HG02623 (cell line): ENCODE data around the gene DENND6B.
"Not testable (repeated sequence)": the region's sequence is repeated elsewhere in the genome, so short reads cannot be mapped to it uniquely, and the experiment has no call there.

Experiments used
- ATAC-seq: cut with Tn5 transposase; IDR thresholded peaks from one replicate; pipeline ENCODE4 v1.9.1; 2021; ENCODE audit warnings: moderate library complexity; ENCODE audit not compliant: unreplicated experiment

Gene DENND6B, protein sequence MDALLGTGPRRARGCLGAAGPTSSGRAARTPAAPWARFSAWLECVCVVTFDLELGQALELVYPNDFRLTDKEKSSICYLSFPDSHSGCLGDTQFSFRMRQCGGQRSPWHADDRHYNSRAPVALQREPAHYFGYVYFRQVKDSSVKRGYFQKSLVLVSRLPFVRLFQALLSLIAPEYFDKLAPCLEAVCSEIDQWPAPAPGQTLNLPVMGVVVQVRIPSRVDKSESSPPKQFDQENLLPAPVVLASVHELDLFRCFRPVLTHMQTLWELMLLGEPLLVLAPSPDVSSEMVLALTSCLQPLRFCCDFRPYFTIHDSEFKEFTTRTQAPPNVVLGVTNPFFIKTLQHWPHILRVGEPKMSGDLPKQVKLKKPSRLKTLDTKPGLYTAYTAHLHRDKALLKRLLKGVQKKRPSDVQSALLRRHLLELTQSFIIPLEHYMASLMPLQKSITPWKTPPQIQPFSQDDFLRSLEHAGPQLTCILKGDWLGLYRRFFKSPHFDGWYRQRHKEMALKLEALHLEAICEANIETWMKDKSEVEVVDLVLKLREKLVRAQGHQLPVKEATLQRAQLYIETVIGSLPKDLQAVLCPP

DNA sequence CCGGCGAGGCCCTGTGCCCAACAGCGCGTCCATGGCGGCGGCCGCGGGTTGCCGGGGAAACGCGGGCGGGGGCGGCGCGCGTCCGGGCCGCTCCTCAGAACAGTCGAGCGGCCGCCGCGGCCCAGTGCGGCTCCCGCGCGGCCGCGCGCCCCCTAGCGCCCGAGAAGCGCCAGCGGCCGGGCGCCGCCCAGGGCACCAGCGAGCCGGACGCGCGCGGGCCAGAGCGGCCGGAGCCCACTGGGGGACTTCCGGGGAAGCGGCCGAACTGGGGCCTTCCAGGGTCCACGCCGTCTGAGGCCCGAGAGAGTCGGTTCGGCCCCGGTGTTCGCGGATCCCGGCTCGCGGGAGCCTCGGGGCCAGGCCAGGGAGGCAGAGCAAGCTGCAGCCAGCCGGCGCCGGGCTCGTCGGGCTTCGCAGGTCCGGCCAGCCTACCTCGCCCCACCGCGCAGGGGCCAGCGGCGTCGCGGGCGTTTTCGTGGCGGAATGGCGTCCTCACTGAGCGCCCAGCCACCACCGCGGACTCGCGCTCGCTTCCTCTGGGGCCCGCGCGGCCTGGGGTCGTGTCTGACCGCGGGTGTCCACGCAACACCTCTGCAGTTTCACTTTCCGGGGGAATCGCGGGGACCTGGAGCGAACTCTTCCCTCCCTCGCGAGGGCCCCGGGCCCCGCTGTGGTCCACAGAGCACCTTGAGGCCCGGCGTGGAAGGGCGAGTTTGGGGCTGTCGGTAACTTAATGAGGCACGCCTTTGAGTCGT lies at the start of gene DENND6B:
Gene DENND6B, minus strand, starts transcription at position 57 of the 755 bp plus-strand sequence. Its CDS starts 24 bp downstream, at position 33.
- ATAC-seq = peak; percentile 80

DNA sequence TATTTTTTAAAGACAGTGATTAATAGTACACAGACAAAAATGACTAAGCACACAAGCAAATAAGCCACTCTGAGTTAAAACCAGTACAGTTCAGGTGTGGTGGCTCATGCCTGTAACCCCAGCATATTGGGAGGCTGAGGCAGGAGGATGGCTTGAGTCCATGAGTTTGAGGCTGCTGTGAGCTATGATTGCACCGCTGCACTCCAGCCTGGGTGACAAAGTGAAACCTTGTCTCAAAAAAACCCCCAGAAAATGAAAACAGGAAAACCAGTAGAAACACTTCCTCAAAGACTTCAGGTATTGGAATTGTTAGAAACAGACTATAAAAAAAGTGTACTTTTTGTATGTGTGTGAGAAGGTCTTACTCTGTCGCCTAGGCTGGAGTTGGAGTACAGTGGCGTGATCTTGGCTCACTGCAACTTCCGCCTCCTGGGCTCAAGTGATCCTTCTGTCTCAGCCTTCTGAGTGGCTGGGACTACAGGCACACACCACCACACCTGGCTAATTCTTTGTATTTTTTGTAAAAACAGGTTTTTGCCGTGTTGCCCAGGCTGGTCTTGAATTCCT lies 49.4 kb upstream of the DENND6B start:
- no peak for ATAC-seq

DNA sequence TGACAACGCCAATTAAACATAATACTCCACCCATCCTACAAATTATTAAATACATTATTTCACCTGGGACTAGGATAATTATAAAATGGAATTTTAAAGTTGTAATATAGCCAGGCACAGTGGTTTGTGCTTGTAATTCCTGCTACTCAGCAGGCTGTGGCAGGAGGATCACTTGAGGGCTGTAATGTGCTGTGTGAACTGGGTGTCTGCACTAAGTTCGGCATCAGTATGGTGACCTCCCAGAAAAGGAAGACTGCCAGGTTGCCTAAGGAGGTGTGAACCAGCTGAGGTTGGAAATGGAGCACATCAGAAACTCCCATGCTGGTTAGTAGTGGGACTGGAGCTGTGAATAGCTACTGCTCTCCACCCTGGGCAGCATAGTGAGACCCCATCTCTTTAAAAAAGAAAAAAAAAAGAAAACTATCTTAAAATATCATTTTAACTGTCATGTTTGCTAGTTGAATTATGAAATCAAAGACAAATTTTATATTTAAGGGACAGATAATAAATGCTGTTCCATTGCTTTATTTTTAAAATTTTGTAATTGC lies 44.4 kb upstream of the DENND6B start:
- no peak for ATAC-seq

DNA sequence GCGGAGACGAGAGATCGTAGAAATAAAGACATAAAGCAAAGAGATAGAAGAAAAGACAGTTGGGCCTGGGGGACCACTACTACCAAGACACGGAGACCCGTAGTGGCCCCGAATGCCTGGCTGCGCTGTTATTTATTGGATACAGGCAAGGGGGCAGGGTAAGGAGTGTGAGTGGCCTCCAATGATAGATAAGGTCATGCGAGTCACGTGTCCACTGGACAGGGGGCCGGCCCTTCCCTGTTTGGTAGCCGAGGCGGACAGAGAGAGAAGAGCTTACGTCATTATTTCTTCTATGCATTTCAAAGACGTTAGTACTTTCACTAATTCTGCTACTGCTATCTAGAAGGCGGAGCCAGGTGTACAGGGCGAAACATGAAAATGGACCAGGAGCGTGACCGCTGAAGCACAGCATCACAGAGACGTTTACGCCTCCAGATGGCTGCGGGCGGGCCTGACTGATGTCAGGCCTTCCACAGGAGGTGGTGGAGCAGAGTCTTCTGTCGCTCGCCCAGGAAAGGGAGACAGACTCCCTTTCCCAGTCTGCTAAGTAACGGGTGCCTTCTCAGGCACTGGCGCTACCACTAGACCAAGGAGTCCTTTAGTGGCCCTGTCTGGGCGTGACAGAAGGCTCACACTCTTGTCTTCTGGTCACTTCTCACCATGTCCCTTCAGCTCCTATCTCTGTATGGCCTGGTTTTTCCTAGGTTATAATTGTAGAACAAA lies 41.1 kb upstream of the DENND6B start:
- ATAC-seq = no peak

DNA sequence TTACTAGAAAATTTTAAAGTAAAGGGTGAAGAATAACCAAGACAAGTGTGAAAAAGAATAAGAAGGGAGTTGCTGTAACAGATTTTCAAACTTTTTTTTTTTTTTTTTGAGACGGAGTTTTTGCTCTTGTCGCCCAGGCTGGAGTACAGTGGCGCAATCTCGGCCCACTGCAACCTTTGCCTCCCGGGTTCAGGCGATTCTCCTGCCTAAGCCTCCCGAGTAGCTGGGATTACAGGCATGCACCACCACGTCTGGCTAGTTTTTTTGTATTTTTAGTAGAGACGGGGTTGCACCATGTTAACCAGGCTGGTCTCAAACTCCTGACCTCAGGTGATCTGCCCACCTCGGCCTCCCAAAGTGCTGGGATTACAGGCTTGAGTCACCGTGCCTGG lies 37.0 kb upstream of the DENND6B start:
- not testable (repeated sequence) for ATAC-seq

DNA sequence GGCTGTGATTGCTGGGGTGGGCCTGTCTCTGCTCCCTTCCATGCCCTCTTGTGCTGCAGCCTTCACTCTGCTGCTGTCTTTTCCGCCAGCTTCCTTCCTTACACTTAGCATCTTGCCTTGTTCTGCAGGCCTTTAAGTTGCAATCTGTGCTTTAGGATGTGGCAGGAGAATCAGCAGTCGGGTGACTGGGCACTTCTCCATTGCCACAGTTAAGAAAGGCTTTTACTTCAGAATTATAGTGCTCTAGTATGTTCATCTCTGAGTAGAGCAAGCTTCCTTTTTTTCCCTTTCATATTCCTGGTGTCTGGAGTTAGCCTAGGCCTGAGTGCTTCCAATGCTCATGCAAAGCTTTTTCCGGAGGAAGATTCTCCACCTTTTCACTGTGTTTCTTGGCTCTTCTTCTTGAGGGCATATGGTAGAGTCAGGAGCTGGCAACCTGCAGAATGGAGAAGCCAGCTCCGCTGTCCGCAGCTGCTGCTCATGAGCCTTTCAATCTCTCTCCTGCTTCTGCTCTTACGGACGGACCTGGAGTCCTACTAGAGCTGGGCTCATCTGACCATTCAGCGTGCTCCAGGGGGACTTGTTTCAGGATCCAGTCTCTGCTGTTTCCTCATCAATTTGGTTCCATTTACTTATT lies 36.5 kb upstream of the DENND6B start:
- no peak for ATAC-seq

DNA sequence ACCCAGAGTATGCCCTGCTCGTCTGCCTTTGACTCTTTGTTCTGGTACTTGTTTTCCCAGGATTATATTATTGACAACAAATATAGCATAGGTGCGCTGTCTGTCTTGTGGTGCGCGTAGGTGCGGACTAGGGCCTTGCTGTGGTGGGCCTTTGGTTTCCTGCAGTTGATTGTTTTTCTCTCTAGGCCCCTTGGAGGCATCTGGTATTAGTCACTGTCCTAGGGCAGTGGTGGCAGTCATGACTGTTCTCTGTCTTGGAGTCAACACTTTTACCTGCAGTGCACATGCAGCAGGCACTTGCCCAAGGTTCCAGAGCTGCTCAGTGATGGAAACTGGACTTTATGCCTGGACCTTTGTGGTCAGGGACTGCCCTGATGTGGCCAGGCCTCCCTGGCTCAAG lies 34.9 kb upstream of the DENND6B start:
- ATAC-seq = no peak

DNA sequence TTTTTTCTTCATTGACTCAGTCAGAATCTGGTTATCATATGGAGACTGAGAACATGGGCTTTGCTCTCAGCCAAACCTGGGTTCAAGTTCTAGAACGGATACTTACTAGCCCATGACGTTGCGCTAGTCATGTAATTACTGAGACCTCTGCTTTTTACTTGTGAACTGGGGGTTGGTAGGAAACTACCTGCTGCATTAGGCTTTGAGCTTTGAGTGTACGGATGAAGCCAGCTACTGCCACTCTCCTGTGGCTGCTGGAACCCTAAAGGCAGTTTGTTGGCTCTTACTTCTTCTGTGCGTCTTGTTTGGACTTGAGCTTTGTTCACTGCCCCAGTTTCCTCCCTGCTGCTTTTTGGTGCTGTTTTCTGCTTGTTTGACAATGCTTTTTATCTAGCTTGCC lies 34.4 kb upstream of the DENND6B start:
- ATAC-seq = no peak

DNA sequence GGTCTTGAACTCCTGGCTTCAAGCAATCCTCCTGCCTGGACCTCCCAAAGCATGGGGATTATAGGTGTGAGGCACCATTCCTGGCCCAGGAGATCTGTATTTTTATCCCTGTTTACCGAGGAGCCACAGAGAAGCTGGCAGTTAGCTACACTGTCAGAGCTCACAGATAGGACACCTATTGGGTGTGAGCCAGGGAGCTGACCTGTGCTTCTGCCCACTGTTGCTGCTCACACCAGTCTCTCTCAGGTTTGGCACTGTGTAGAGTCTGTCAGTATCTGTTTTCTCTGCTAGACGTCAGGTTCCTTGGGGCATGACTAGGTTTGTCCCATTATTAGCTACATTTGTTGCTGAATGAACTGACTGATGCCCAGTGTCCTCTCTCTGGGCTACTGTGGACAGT lies 33.8 kb upstream of the DENND6B start:
- ATAC-seq = no peak

DNA sequence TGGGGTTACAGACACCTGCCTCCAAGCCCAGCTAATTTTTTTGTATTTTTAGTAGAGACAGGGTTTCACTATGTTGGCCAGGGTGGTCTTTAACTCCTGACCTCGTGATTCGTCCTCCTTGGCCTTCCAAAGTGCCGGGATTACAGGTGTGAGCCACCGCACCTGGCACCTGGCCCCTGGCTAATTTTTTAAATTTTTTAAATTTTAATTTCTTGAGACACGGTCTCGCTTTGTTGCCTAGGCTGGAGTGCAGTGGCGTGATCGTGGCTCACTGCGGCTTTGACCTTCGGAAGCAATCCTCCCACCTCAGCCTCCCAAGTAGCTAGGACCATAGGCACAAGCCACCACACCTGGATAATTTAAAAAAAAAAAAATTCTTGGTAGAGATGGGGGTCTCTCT lies 30.9 kb upstream of the DENND6B start:
- ATAC-seq = no peak

DNA sequence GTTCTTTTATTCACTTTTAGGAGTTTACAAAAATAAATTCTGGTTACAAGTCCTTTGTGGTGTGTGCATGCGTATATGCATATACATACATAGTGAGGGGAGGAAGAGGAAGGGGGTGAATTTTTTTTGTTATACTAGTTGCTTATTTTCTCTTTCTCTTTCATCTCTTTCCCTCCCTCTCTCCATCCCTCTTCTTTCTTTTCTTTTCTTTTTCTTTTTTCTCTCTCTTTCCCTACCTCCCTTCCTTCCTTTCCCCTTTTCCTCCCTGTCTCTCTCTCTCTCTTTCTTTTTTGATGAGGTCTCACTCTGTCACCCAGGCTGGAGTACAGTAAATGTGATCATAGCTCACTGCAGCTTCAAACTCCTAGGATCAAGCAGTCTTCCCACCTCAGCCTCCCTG lies 30.4 kb upstream of the DENND6B start:
- no peak for ATAC-seq

DNA sequence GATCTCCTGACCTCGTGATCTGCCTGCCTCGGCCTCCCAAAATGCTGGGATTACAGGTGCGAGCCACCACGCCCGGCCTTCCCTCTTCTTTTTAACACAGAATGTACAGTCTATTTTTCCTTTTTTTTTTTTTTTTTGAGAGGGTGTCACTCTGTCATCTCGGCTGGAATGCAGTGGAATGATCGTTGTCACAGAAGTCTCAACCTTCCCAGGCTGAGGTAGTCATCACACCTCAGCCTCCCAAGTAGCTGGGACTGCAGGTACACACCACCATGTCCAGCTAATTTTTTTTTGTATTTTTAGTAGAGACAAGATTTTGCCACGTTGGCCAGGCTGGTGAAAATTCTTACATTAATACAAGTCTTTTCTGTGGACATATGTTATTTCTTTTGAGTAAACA lies 29.4 kb upstream of the DENND6B start:
- no peak for ATAC-seq

DNA sequence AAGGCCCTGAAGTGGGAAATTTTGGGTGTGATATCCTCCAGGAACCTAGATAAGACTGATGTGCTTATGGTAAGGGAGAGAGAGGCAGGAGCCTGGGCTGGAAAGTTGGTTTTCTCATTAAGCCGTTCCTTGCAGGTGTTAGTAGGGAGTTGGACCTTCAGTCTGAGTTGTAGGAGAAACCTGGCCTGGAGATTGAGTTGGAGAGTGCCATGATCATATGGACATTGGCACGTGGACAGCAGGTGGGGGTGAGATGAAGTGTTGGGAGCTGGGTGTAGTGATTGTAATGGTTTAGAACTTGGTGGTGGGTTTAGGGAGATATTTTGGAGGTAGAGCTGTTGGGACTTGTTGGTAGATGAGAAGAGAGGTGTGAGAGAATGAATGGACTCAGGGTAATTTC lies 21.2 kb upstream of the DENND6B start:
- ATAC-seq = no peak

DNA sequence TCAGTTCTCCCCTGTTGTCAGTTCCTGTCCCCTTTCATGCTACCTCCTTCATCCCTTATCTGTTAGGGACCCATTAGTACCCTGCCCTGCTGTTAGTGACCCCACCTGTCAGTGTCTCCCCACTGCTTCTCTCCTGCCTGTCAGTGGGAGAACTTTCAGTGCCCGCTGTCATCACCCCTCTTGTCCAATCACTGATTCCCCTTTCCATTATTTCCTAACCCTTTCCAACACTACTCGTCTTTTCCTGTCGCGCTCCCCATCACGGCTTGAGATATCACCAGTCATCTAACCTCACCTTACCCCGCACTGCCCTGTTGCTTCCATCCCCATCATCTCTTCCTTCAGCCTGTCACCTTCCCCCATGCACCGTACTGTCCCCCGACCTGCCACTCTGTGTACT lies 20.3 kb upstream of the DENND6B start:
- ATAC-seq = no peak

DNA sequence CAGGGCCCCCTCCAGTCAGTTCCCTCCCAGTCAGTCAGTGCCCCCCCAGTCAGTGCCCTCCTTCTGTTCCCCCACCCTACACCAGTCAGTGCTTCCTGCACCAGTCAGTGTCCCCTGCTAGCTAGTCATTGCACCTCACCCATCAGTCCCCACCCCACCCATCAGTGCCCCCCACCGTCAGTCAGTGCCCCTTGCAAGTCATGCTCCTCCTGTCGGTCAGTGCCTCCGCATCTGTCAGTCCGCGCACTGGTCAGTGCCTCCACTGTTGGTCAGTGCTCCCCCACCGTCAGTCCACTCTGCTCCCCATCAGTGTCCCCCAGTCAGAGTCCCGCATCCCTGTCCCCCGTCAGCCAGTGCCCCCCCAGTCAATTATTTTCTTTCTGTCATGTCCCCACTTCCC lies 19.7 kb upstream of the DENND6B start:
- no peak for ATAC-seq

DNA sequence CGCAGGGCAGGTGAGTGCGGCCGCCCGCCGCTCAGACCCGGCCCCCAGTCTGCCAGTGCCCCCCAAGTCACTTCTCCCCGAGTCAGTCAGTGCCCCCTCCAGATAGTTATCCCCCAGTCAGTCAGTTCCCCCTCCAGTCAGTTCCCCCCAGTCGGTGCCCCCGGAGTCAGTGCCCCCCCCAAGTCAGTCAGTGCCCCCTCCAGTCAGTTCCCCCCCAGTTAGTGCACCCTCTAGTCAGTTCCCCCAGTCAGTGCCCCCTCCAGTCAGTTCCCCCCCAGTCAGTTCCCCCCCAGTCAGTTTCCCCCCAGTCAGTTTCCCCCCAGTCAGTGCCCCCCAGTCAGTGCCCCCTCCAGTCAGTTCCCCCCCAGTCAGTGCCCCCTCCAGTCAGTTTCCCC lies 16.7 kb upstream of the DENND6B start:
- ATAC-seq = no peak

DNA sequence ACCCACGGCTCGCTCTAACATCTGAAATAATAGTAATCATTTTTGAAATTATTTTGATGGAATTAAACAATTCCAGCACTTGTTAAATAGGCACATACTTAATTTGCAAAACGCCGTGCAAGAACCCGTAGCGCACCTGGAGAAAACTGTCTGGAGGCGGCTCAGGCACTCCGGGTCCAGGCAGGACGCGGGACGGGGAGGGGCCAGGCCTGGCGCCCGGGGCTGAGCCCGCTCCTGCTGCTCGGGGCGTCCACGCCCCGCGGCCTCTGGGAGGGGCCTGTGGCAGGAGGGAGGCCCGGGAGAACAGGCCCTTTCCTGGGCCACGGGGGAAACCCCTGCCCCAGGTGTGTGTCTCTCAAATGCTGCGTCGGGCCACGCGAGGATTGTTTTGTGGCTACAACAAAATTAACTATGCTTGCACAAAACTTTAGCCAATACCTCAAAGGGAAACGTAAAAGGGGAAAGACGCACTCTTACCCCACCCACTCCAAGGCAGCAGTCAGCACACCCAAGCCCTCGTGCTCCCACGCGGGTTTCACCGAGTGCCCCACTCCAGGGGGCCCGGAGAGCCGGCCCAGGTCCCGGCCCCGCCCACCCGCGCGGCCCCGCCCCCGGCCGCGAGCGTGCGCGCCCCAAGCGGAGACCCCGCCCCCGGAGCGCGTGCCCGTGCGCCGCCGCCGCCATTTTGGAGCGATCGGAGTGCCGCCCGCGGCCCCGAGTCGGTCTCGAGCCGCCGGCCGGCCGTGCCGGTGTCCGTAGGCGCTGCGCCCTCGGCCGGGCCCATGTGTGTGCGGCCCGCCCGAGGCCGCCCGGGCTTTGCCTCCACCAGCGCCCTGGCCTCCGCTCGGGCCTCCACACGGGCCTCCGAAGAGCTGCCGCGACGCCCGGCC lies 16.1 kb upstream of the DENND6B start, which contains the start of gene PPP6R2:
Gene PPP6R2, plus strand, starts transcription at position 677 of the 890 bp plus-strand sequence. CDS start 50,582 bp downstream, outside the sequence.
- ATAC-seq = peak; percentile 54

DNA sequence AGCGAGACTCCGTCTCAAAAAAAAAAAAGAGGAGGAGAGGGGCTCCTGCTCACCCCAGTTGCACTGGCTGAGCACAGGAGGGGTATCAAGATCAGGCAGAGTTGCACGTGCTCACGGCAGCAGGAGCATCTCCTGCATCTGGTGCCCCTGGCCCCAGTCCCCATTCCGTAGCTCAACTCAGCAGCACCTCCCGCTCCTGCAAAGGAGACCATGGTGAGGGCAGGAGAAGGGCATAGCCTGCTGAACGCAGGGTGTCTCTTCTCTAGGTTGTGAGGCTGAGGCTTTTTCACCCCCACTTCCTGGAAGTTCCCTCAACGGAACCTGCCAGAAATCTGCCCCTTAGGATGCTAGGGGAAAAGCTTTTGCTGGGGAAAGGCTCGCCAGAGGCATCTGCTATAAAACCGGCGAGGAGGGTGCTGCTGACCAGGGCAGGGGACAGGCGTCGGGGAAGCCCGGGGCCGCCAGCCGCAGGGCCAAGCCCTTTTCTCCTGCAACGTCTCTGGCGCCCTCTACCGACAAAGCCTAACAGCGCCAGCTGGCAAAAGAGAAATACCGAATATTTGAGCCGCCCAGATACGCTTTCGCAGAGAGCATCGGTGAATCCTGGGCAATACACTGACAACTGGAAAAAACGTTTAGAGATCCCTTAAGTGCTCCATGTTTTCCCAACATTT lies 15.3 kb upstream of the DENND6B start:
- no peak for ATAC-seq
